ENCODE results near the gene GASK1B. TPM values are rescaled to one million over a fixed set of nuclear protein-coding genes. Genes with fewer than 3 reads are reported as not detected.

The GASK1B gene
- total RNA-seq, 4 donors from 2014 or later = 44.1 to 72.0 (median 61.0) TPM

DNA sequence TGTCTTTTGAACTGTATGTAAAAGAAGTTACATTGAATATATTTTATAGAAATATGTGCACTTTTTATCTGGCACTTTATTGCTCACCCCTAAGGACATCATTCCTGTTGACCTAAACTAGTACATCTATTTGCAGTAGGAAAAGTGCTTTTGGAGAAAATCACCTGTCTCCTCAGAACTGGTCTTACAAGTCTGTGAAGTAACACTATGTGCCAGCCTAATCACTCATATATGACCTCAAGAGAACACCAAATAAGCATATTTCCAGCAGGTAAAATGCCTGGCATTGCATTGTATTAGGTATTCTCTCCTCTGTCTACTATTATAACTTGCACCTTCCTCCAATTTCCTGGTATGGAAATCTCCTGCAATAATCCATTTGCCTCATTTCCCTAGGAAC is 4.0 kb upstream of the GASK1B start:
- no peak overlapping the region for H3K27ac ChIP-seq
- no peak for TF ChIP-seq POLR2A (IDR thresholded peaks at IDR 0.05)
- TF ChIP-seq, protein P1, sequence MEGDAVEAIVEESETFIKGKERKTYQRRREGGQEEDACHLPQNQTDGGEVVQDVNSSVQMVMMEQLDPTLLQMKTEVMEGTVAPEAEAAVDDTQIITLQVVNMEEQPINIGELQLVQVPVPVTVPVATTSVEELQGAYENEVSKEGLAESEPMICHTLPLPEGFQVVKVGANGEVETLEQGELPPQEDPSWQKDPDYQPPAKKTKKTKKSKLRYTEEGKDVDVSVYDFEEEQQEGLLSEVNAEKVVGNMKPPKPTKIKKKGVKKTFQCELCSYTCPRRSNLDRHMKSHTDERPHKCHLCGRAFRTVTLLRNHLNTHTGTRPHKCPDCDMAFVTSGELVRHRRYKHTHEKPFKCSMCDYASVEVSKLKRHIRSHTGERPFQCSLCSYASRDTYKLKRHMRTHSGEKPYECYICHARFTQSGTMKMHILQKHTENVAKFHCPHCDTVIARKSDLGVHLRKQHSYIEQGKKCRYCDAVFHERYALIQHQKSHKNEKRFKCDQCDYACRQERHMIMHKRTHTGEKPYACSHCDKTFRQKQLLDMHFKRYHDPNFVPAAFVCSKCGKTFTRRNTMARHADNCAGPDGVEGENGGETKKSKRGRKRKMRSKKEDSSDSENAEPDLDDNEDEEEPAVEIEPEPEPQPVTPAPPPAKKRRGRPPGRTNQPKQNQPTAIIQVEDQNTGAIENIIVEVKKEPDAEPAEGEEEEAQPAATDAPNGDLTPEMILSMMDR (IDR thresholded peaks at IDR 0.05) = no peak
- no peak for TF ChIP-seq EP300 (IDR thresholded peaks at IDR 0.05)
- H3K27me3 ChIP-seq = no peaks in the 10 kb centered on the region
- H3K9me3 ChIP-seq = no peaks in the 10 kb centered on the region
- H3K4me3 ChIP-seq = no peak overlapping the region
- peaks cover 0 to 53% (median 6%) of the 10 kb centered on the region in 4 donors for H3K4me1 ChIP-seq
- no peak for DNase-seq (ENCODE audit: low spot score in 2 of 2)
- no peaks in the 10 kb centered on the region for H3K36me3 ChIP-seq

DNA sequence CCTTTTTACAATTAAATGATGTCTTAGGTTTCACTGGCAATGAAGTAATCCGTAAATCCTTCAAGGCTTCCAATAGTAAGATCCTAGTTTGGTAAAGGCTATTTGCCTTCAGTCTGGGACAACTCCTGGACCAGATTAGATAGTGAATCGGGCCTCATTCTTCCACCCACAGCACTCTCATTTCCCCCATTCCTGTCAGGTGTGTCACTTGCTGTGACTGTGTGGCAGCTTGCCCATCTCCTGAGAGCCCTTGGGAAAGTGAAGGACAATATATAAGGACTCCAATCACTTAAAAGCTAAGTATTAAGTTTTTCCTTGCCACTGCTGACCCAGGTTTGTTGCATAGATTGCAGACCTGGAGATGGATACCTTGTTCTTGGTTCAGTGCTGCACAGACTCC is 3.3 kb upstream of the GASK1B start:
- H3K4me1 ChIP-seq = peaks cover 0 to 53% (median 6%) of the 10 kb centered on the region in 4 donors
- no peak overlapping the region for H3K4me3 ChIP-seq
- H3K27ac ChIP-seq = no peak overlapping the region
- no peak for DNase-seq (ENCODE audit: low spot score in 2 of 2)
- 75 to 80% methylated on average over 2 of the region's 2 CpGs for WGBS, 2 donors
- TF ChIP-seq, protein P1 (IDR thresholded peaks at IDR 0.05) = no peak
- TF ChIP-seq POLR2A (IDR thresholded peaks at IDR 0.05) = no peak
- TF ChIP-seq EP300 (IDR thresholded peaks at IDR 0.05) = no peak
- no peaks in the 10 kb centered on the region for H3K36me3 ChIP-seq
- H3K9me3 ChIP-seq = no peaks in the 10 kb centered on the region
- no peaks in the 10 kb centered on the region for H3K27me3 ChIP-seq

DNA sequence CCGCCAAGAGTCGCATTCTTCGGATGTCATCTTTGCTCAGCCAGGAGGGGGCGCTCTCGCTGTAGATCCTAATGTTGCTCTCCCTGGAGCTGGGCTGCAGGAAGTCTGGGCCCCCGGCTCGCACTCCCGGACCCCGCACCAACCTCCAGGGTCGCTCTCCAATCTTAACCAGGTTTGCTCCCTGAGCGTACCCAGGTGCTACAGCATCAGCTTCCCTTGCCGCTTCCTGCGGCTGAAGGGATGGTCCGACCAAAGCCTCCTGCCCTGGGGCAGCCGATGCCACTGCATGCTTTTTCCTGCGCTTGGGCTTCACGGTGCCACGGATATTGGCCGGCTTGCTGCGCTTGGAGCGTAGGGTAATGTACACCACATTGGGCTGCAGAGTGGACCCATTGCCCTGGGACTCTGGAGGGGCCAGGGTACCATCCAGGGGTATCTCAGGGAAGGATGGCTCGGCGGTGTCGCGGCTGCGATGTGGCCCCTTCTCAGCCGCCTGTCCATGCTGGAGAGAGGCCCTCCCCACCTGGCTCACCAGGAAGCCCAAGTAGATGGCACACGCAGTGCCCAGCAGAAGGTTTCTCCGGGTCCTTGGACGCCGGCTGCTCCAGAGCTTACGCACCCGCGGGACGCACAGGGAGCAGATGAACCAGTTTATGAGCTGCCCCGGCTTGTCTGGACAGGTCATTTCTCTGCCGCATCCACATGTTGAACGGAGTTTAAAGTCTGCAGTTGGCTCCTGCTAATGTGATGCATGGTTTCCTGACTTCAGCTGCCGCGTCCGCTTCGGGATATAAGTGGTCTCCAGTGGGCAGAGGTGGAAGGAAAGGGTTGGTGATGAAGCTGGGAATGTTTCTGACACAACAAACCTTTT is 1.9 kb downstream of the GASK1B start:
- H3K27me3 ChIP-seq = no peaks in the 10 kb centered on the region
- peaks cover 0 to 52% (median 14%) of the 10 kb centered on the region in 4 donors for H3K4me1 ChIP-seq
- WGBS, 2 donors = 34 to 39% methylated on average over 26 to 28 of the region's 42 CpGs
- TF ChIP-seq, protein P1 (IDR thresholded peaks at IDR 0.05) = peak; percentile 55 to 85 (median 81)
- TF ChIP-seq EP300 (IDR thresholded peaks at IDR 0.05) (peak in 1 of 2 donors; percentile 47), POLR2A (IDR thresholded peaks at IDR 0.05) (peak in 1 of 2 donors; percentile 15)
- peak overlapping the region; percentile 27 to 59 (median 56) for H3K4me3 ChIP-seq
- no peaks in the 10 kb centered on the region for H3K36me3 ChIP-seq
- H3K9me3 ChIP-seq = no peaks in the 10 kb centered on the region
- DNase-seq (ENCODE audit: low spot score in 2 of 2) = peak; percentile 49 to 66
- peak overlapping the region; percentile 72 to 93 (median 85) for H3K27ac ChIP-seq

DNA sequence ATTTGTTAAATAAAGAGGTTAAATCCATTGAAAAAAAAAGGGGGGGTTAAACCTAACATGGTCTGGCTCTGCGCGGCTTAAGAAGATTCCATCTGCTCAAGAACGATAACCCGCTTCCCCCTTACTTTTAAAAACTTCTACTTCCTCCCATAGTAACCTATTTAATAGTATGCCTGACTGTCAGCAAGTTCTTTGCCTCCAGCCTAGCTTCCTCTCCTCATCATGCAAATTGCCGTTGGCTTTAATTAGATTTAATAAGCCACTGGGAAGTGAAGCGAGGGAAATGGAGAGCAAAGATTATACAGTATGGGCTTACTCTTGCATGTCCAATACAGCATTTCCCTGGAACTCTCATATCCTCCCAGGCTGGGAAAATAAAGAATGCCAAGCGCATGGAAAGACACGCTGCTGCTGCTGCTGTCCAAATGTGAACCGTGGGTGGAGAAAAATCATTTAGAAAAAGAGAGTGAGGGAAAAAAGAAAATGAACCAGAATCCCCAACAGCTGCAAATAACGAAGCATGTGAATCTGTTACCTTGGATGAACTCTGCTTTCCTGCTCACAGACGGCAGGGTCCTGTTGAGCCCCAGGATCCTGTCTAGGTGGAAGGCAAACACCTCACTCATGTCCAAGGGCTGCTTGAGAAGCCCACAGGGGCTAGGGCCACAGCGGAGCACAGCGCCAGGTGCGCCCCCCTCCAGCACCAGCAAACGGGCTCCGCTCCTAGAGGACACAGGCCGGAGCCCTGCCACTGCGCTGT is 2.7 kb downstream of the GASK1B start:
- 16 to 22% methylated on average over 17 to 18 of the region's 18 CpGs for WGBS, 2 donors

More for the DNA sequence above, 2.7 kb downstream of the GASK1B start:
- TF ChIP-seq, protein P1 (IDR thresholded peaks at IDR 0.05) = no peak
- peak in 1 of 2 donors; percentile 51 for TF ChIP-seq EP300 (IDR thresholded peaks at IDR 0.05)
- peak overlapping the region; percentile 72 to 93 (median 85) for H3K27ac ChIP-seq
- no peaks in the 10 kb centered on the region for H3K27me3 ChIP-seq
- H3K4me1 ChIP-seq = peaks cover 0 to 57% (median 14%) of the 10 kb centered on the region in 4 donors
- no peak for DNase-seq (ENCODE audit: low spot score in 2 of 2)
- no peaks in the 10 kb centered on the region for H3K36me3 ChIP-seq
- H3K9me3 ChIP-seq = no peaks in the 10 kb centered on the region
- H3K4me3 ChIP-seq = peak overlapping the region; percentile 27 to 59 (median 56)
